Lung microvascular endothelial cell (primary cell): ENCODE measurements around the gene PSMG1. TPM values are rescaled to one million over a fixed set of nuclear protein-coding genes. Genes with fewer than 3 reads are reported as not detected.

Experiments used
- DNase-seq, 2 donors: peaks; one replicate each; pipeline versions ENCODE4 v3.0.0 to v3.0.0-alpha.2; 2010; ENCODE audit warnings: low read depth in 2 of 2
- total RNA-seq: library from RNA; depleted of rRNA; stranded (reverse); fragments of >200 nt; gene quantifications from 2 replicates; pipeline ENCODE4 v1.2.1, GENCODE V29; 2014

Gene PSMG1
- total RNA-seq, 1 donor from 2014 or later, result 58.9 TPM

DNA sequence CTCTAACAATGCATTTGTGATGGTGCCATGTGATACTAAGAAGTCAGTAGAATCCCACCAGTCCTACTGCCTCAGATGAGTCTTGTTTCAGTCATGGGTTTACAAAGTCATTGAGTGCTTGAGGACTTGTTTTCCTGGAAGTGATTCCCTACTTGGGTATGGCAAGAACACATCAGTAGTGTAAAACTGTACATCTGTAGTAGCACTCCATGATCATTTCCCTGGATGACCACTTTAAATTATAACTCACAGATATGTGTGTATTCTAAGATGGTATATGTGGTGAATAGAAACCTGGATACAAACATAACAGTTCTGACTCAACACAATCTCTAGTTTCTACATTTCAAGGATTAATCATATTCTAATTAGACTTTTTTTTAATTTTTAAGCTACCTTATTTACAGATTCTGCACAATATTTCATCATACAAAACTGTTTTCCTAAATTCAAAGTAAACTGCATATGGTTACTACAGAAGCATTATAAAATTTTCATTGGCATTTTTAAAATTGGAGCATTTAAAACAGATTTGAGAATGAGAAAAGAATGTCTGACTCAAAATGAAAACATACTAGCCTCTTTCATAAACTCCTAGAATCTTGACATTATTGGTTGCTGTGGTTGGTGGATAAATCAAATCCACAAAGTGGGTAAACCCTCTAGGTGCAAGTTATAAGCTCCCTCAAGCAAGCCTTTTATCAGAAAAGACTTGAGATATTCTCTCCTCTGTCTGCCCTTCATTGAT is 6.8 kb upstream of the PSMG1 start:
- no peak for DNase-seq

DNA sequence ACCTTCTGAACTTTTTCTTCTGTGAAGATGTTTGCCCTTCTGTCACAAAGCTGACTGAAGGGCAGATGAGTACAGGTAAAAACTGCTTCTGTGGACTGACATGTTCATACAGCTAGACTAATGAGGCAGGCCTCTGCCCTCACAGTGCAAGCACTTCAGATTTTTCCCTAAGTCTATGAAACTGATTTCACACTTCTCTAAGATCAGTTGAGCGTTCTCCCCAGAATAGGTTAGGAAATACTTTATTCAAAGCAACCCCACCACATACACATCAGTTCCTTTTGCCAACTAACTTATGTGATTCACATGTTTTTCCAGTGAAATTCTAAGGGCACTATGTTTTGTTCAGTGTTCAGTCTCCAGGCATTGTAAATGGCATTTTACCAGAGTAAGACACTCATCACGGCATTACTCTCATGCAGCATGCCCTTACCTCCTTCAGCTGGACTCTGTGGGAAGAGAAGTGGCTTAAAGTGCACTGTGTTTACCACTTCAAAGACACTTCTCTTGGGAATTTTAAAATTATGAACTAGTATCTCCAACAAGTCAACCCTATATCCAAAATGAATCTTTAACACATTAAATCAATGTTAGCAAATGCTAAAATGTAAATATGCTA is 5.4 kb upstream of the PSMG1 start:
- no peak for DNase-seq

DNA sequence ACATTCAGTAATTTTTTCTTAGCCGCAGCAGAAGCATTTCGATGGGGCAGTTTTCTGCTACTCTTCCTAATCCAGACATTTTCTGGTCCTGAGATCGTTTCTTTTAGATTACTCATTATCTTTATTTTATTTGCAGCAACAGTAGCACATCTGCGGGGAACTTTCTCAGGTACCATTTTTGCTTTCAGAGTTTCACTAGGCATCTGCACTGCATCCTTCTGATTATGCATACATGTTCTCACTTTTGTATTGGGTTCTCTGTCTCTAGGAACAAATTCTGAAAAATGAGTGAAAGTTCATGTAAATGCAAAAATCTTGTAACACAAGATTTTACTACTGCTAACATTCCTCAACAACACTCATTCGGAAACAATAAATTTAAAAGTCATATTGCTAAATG is 3.9 kb upstream of the PSMG1 start:
- no peak for DNase-seq

DNA sequence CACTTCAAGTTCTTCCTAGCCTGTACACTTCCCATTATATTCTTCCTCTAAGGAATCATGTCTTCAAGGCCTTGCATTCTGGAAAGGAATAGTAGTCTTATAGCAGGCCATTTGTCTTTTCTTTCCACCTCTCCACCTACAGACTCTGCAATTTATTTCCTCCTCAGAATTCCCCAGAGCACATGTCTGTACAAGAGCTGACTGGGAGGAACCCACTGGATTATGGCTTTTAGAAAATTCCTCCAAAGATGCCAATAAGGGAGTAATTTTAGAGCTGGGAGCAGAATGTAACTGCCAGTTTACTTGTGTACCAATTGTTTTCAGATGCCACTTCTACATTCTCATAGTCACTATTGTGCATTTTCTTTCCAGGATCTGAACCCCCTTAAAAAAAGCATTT is 3.4 kb upstream of the PSMG1 start:
- DNase-seq, result no peak

DNA sequence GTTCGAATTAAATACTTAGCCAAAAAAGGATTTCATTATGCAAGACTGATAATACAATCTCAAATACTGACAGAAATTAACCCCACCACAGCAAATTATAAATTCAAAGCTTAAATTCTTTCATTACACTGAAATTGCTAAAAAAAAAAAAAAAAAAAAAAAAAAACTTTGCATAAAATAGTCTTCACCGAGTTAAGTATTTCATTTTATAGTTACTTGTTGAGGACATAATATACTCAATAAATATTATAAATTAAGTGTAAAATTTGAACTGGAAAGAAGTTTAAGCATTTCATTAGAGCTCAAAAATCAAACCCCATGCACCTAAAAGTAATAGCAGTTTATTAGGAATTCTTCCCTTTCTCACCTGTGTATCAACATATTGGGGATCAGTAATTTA is 1.9 kb upstream of the PSMG1 start:
- no peak for DNase-seq

DNA sequence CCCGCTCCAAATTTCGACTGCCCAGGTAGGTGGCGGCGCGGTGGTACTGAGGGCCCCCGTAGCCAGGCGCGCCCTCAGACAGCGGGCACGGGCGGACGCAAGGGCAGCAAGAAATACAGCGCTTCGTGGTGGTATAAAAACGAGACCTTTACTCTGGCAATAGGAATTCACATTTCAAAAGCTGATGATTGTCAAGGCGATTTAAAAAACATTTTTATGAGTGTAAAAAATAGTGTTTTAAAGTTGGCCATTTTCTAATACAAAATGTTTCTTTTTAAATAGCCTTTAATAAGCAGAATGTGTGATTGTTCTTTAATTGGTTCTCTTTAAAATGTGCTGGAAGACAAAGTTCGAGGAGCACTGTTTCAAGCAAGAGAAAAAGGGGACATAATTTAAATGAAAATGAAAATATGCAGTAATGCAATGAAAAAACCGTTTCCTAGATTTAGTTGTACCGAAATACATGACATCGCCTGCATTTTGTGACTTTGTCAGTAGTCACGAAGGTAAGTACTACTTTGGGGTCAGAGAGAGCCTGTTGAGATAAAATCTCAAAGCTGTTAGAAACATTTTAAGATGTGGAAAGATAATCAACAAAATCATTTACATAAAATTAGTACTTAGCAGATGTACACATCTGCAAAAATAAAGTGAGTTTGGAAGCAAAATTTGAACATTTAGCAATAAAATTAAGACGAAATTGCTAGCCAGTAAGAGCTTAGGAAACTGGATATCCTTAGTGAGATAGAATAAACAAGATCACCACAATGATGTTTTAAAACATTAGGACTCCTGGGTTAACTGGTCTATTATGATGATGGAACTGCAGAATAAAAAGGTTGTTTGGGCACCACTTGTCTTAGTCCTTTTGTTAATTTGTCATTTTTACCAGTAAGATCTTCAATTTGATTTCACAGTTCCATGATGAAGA is 1.1 kb upstream of the PSMG1 start:
- peak; percentile 3 to 19 for DNase-seq

DNA sequence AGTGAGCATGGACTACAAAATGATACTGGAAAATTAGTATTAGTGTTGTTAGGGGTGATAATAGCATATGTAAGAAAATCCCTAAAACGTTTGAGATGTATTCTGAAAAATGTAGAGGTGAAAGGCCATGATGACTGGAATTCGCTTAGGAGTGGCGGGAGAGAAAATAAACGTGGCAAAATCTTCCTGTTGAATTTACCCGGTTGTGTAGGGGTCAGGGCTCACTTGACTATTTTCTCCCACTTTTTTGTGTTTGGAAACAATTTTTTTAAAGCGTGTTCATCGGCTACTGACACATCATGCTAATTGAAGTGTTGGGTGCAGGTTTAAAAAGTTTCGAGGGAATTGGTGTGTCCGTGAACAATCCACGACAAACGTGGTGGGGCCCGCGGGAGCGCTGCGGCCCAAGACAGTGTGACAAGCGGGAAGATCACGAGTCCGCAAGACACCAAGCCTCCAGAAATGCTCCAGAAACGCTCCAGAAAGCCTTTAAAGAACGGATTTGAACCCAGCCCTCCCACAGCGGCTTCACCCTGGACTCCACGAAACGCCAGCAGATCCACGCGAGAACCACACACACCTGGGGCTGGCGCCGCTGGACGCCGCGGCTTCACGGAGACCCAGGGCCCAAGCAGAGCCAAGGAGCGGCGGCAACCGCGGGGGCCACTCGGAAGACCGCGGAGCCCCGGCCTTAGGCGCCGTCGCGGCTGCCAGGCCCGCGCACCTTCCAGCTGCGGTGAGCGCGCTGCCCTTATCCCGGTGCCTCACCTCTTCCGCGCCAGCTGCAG is 573 bp downstream of the PSMG1 start:
- no peak for DNase-seq

DNA sequence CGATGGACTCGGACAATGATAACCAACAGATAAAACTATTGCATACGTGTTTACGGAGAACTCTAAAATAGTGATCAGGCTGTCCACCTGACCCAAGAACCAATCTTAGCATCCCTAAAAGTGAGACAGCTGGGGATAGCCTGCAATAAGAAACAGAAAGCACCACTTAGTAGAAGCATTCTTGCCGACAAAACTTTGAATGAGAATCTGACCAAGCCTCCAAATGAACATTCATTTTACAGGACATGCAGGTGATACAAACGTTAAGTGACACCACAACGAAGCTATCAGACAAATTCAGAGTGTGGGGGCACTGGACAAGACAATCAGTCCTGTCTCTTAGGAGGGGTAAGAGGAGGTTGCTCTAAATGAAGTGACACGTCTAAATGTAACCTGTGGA is 1.2 kb downstream of the PSMG1 start:
- DNase-seq, result no peak

DNA sequence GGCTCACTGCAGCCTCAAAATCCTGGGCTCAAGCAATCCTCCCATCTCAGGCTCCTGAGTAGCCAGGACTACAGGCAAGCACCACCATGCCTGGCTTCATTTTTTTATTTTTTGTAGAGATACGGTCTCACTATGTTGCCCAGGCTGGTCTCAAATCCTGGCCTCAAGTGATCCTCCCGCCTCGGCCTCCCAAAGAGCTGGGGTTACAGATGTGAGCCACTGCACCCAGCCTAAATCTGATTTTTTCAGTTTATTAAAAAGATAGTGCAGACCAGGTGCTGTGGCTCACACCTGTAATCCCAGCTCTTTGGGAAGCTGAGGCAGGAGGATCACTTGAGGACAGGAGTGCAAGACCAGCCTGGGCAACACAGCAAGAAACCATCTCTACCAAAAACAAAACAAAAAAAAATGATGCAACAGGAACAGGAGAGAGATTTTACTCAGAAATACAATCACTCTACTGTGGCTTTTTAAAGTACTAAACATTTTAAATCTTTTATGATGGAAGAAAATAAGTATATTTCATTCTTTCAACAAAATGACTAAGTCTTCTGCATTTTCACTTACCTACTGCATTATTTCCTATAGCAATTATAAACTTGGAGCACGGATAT is 1.9 kb downstream of the PSMG1 start:
- DNase-seq, result no peak

DNA sequence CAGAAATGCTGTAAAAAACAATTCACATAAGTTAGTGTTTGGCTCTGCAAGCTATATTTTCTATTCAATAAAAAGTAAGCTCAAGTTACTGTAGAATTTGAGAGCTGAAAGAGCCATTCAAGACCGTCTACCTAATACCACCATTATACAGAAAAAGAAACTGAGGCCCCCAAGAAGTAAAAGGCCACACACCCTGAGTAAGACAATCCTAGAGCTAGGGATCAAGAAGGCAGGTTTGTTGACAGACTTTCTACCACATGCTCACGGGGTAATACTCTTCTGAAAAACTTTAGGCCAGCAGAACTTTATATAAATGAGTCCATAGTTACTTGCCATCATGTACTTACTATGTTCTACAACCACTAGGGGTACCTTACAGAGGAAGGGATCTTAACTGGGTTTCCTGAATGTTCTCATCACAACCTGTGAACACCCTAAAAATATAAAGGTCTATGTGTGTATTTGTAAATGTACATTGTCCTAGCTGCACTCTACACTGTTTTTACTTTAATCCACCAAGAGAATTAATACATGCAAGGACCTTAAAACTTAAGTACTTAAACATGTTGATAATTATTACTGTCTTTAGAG is 2.7 kb downstream of the PSMG1 start:
- DNase-seq, result no peak

DNA sequence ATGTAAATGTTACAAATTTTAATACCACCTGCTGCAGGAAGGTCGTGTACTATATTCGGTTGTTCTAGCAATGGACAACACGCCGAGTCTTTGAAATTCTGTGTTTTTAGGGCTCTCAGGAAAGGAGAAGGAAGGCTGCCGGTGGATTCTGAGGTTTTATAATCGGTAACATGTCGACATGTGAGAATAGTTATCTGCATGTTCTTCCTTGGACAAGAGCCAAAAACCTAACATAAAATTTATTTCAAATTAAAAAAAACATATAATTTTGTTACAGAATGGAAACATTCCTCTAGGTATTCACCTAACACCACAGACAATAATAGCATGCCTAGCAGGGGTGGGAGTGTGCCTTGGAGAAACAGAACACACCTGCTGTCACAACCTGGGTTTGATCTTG is 4.8 kb downstream of the PSMG1 start:
- no peak for DNase-seq

DNA sequence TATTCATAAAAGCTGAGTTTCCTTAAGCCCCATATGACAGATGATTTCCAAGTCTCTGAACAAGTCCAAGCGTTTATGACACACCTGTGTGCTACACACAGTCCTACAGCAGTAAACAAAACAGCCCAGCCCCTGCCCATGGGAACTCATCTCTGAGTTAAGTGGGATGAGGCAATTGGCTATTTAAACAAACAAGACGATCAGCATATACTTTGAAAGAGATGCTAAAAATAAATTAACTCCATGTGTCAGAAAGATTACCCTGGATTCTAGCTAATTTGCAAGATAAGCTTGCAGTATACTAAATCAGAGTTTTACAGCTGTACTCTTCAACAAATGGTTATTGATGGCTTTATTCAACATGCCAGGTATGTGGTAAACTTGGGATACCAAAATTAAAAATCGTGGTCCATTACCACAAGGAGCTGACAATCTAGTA is 7.0 kb downstream of the PSMG1 start:
- DNase-seq, result no peak

DNA sequence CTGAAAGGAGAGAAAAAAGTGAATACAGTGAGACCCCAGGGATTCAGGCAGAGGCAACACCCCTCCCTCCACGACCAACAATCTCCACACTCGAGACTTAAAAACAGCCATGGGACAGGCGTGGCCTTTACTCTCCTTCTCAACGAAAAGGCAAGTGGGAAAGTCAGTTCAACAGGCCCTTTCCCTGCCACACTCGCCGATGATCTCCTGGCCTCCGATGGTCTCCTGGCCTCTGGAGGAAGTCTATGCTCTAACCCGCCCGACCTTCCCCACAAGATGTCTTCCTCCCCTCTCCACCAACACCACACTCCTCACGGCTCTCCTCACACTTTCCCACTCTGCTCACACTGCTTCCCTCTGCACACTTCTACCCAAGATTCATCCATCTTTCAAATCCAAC is 7.6 kb downstream of the PSMG1 start:
- no peak for DNase-seq

DNA sequence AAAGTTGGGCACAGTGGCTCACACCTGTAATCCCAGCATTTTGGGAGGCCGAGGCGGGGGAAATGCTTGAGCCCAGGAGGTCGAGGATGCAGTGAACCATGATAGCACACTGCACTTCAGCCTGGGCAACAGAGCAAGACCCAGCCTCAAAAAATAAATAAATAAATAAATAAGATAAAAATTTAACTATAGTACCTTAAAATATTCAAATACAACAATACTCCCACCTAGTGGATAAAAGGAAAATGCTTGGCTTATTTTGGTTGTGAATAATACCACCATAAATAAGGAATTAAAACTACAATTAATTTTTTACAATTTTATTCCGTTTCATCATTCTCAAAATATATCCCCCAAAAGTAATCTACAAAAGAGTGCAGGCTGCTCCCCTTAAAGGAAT is 8.1 kb downstream of the PSMG1 start:
- peak; percentile 43 to 52 for DNase-seq

DNA sequence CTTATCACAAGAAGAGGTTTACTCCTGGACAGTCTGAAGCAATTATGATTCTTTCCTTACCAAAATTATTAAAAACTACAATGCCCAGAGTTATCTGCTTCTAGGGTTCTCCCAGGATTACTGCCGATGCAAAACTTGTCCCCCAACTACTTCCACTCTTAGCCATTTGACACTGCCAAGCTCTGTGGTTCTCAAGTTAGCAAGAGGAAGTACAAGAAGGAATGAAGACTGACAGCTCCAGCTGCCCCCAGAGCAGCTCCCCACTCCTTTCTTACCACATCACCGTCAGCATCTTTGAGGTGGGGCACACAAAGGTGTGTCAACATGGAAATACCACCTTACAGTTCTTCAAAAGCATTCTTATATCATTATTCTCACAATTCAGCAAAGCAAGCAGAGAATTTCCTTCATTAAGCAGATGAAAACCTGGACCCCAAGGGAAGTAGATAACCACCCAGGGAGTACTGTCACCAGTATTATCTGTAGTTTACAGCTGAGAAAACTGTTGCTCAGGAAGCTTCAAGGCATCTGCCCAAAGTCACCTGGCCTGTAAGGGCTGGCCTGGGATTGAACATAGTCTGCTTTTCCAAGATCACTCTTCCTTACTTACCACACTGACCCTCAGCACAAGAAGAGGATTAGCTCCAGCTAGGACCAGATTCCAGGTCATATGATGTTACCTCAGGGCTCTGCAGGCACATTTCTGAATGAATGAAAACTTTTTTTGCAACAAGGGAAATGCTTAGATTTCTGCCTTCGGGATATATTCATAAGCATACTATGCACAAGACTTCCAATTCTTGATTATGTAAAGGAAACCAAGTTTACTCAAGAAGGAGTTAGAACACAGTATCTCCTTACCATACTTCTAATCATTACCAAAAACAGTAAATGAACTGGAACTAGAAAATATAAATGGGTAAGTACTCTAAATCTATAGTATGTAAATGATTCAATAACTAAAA is 9.3 kb downstream of the PSMG1 start:
- DNase-seq, result no peak

DNA sequence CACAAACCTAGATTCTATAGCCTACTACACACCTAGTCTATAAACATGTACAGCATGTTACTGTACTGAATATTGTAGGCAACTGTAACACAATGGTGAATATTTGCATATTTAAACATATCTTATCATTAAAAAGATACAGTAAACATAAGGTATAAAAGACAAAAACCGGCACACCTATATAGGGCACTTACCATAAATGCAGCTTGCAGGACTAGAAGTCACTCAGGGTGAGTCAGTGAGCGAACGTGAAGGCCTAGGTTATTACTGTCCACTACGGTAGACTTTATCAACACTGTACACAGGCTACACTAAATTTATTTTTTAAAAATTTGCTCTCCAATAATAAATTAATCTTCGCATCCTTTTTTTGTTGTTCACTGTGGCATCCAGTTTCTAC is 13.3 kb downstream of the PSMG1 start:
- no peak for DNase-seq

DNA sequence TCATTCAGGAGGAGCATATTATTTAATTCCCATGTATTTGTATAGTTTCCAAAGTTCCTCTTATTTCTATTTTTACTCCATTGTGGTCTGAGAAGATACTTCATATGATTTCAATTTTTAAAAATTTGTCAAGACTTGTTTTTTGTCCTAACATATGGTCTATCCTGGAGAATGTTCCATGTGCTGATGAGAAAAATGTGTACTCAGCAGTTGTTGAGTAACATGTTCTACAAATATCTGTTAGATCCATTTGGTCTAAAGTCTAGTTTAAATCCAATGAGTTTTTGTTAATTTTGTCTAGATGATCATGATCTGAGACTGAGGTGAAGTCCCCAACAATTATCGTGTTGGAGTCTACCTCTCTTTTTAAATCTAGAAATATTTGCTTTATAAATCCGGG is 14.5 kb downstream of the PSMG1 start:
- no peak for DNase-seq

DNA sequence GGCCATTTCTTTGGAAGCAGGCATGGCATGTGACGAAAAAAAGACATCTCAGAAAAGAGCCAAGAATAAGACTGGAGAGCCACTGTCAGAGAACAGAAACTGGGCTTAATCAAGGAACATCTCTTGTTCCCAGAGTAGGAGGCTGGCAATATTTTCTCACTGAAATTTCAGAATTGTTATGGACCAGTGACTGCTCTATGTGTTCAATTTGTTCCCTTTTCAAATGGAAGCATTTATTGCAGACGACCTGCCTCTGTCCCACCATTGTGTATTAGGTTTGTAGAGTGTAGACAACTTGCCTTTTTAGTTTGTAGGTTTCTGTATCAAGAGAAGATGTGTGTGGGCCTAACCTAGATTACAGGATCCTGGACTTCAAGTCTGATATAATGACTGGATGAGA is 18.7 kb downstream of the PSMG1 start:
- DNase-seq, result no peak

DNA sequence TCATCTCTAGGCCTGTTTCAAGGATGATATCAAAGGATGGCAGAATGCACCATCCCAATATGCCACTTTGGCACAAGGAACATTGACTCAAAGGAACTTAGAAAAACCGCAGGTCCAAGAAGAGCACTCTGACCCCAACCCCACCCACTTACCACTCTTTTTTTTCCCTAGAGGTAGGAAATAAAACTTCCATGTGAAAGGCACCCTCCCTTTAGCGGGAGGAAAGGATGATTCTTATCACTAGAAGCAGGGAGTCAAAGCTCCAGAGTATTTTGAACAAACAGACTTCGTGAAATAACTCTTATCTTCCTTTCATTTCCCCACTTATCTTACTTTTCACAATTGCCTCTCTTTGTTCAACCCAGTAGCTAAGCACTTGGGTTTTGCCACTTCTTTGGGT is 22.2 kb downstream of the PSMG1 start:
- DNase-seq, result no peak
